Esophagus mucosa (tissue), 1 donor: Measurements from ENCODE around the gene ZMYM1. TPM values are rescaled to one million over a fixed set of nuclear protein-coding genes. Genes with fewer than 3 reads are reported as not detected.
"Not testable (repeated sequence)": the region's sequence is repeated elsewhere in the genome, so short reads cannot be mapped to it uniquely, and the experiment has no call there.

ENCODE experiments used
- ATAC-seq: fragments of 200-7000 bp; cut with Tn5 transposase; one replicate; pipeline ENCODE4 v1.9.1; 2020
- total RNA-seq: library from RNA; stranded (reverse); gene quantifications from one replicate; pipeline ENCODE4 v1.2.4, GENCODE V29; 2023
- donor health status: DM: yes; HTN: yes; CAD: no.

Gene ZMYM1
- total RNA-seq, result 17.5 TPM

GRCh38 chr1:35079003-35079930, at the start of gene ZMYM1:
Gene ZMYM1, plus strand, starts transcription at chr1:35079385. Its CDS starts 14,603 bp downstream, at chr1:35093988.
- ATAC-seq, result peak; percentile 86

GRCh38 chr1:35029761-35030160, 49.4 kb upstream of the ZMYM1 start:
- no peak for ATAC-seq

DNA sequence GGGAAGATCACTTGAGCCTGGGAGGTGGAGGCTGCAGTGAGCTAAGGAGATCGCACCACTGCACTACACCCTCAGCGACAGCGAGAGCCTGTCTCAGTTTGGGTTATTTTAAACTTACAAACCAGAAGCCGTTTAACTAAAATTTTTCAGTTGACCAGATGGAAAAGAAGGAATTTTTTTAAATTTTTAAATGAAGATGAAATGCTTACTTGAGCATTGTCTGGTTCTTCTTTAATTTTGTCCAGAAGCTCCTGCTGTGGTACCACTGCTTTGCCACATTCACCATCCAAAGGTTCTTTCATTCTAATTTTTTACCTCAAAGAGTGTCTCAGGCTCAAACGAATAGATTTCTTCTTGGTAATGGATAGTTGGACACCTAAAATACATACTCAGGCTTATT, 48.8 kb upstream of the ZMYM1 start:
- no peak for ATAC-seq

DNA sequence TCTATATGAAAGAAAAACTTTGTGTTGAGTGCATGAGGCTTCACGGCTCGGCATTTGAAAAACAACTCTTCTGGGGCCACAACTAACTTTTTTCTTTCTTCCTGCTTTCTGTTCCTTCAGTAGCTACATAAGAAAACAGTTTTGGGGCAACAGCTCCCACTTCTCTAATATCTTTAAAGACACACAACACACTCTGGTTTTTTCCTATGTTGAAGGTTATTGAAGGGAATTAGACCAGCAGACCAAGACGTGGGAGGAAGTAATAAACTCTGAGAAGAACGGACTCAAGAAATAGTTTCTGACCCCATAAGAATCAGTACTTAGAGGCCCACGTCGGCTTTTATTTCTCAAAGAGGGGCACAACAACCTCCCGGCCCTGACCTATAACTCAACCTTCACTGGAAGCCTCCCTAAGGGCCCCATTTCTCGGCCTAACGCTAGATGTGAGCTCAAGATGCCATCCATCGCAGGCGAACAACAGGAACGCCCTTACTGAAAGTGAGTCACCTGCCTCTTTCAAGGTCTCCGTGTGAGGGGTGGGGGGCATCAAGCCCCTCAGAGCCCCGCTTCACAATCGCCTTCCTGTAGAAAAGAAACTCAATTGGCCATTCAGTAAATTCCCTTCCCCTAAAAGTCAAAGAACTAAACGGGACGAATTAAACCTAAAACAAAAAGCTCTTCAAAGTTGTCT, 48.3 kb upstream of the ZMYM1 start:
- ATAC-seq, result peak; percentile 57

DNA sequence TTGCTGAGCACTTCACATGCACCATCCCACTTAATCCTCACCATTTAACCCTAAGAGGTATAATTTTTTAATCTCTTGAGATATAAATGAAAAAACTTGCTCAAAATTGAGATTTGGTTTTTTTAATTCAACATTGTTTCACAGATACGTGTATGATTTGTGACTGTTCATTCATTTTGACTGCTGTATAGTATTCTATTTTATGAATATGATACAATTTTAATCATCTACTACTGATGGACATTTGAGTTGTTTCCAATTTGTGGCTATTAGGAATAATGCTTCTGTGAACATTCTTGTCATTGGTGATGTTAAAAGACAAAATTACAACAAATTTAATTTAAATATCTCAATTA, 46.8 kb upstream of the ZMYM1 start:
- no peak for ATAC-seq

DNA sequence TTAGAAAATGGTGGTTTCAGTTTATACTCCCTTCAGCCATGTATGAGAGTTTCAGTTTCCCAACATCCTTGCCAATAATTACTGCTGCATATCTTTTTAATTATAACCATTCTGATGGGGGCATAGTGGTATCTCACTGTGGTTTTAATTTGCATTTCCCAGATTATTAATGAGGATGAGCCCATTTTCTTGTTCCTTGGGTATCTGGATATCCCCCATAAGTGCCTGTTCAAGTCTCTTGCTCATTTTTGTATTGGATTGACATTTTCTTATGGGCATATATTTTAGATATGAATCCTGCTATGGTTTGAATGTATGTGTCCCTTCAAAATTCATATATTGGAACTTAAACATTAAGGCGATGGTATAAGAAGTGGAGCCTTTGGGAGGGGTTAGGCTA, 45.8 kb upstream of the ZMYM1 start:
- no peak for ATAC-seq

GRCh38 chr1:35036621-35037020, 42.6 kb upstream of the ZMYM1 start:
- ATAC-seq, result no peak

- no peak for ATAC-seq
Measured at GRCh38 chr1:35037206-35037605, 42.0 kb upstream of the ZMYM1 start.

DNA sequence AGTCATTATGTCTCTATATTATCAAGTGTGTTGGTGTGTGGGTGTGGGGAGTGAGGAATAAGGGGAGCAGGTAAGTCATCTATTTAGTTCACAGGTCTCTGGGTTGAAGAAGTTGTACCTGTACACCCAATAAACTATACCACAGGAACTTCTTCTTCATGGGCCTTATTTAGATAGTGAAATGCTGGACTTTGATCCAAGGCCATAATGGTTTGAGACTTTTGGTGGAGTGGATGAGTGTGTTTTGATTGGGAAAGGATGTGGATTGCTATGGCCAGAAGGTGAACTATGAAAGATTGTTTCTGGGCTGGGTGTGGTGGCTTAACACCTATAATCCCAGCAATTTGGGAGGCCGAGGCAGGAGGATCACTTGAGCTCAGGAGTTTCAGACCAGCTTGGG, 40.5 kb upstream of the ZMYM1 start:
- ATAC-seq, result no peak

- no peak for ATAC-seq
Measured at GRCh38 chr1:35043498-35043897, 35.7 kb upstream of the ZMYM1 start.

- no peak for ATAC-seq
Measured at GRCh38 chr1:35044431-35044830, 34.8 kb upstream of the ZMYM1 start.

- ATAC-seq, result peak; percentile 66
Measured at GRCh38 chr1:35046730-35047129, 32.5 kb upstream of the ZMYM1 start.

GRCh38 chr1:35047188-35047858, 31.9 kb upstream of the ZMYM1 start:
- ATAC-seq, result peak; percentile 43

GRCh38 chr1:35049116-35049515, 30.1 kb upstream of the ZMYM1 start:
- ATAC-seq, result no peak

- ATAC-seq, result no peak
Measured at GRCh38 chr1:35053433-35053832, 25.8 kb upstream of the ZMYM1 start.

DNA sequence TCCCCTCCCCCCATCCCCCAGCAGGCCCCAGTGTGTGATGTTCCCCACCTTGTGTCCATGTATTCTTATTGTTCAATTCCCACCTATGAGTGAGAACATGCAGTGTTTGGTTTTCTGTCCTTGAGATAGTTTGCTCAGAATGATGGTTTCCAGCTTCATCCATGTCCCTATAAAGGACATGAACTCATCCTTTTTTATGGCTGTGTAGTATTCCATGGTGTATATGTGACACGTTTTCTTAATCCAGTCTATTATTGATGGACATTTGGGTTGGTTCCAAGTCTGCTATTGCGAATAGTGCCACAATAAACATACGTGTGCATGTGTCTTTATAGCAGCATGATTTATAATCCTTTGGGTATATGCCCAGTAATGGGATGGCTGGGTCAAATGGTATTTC, 24.9 kb upstream of the ZMYM1 start:
- not testable (repeated sequence) for ATAC-seq

DNA sequence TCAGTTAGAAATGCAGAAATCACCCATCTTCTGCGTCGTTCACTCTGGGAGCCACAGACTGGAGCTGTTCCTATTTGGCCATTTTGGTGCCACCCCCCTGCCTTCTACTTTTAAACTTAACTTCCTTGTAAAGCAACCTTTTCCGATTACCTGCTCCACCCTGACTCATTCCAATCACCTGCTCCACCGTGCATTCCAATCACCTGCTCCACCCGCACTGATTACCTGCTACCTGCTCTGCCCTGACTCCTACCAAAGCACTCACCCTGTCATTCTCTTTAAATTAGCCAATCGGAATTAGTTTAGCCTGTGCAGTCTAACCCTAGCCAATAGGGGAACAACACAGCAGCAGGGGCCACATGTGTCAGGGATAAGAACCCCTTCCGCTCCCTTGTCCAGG, 20.9 kb upstream of the ZMYM1 start:
- ATAC-seq, result peak; percentile 92

DNA sequence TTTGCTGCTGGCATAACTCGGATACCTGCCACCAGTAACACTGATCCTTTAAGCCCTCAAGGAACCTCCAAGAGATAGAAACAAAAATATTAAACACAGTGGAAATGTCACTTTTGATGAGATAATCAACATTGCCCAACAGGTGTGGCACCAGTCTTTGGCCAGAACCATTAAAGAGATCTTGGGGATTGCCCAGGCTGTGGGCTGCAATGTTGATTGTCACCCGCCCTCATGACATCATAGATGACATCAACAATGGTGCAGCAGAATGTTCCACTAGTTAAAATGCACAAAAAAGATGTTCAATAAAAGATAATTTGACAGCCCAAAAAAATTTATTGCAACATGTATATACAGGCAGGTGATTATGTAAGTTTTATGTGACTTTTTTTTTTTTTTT, 20.2 kb upstream of the ZMYM1 start:
- ATAC-seq, result peak; percentile 86

DNA sequence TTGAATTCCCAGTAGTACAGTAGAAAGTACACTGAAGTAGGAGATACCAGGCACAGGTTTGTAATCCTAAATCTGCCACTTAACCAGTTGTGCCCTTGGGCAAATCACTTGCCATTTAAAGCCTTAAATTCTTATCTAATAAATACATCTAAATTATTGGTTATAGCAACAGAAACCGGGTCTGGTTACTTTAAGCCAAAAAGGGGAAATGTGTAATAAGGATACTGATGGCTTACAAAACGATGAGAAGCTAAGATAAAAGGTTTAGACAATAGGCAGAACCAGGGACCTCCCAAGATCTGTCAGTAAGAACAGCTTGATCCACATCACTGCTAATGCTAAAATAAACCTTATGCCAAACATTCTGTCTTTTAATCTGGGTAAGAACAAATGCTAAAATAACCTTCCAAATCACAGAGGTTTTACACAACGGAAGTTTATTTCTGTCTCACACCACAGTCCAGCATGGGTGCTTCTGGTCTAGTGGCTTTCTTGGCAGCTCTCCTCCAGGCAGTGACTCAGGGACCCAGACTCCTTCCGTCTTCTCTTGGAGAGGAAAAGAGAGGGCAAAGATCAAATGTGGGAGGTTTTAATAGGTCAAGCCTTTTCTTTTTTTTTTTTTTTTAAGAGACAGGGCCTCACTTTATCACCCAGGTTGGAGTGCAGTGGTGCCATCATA, 16.5 kb upstream of the ZMYM1 start:
- ATAC-seq, result peak; percentile 33

DNA sequence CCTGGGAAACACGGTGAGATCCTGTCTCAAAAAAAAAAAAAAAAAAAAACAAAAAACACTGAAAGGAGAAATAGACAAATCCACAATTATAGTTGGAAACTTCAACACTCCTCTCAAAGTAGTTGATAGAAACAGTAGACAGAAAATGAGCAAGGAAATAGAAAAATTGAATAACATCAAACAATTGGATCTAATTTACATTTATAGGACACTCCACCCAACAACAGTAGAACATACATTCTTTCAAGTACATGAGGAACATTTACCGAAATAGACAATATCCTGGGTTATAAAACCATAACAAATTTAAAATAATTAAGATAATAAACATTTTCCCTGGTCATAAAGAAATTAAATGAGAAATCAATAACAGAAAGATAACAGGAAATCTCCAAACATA, 14.9 kb upstream of the ZMYM1 start:
- no peak for ATAC-seq

- no peak for ATAC-seq
Measured at GRCh38 chr1:35069746-35070145, 9.4 kb upstream of the ZMYM1 start.

- ATAC-seq, result no peak
Measured at GRCh38 chr1:35073265-35073811, 5.8 kb upstream of the ZMYM1 start.

DNA sequence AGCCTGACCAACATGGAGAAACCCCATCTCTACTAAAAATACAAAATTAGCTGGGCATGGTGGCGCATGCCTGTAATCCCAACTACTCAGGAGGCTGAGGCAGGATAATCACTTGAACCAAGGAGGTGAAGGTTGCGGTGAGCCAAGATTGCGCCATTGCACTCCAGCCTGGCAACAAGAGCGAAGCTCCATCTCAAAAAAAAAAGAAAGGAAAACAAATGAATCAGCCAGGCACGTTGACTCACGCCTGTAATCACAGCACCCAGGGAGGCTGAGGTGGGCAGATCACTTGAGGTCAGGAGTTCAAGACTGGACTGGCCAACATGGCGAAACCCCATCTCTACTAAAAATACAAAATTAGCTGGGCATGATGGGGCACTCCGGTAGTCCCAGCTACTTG, 2.8 kb upstream of the ZMYM1 start:
- ATAC-seq, result peak; percentile 43
